GM19438 (cell line): Measurements from ENCODE around the gene PPP1R36.
"Not testable (repeated sequence)": the region's sequence is repeated elsewhere in the genome, so short reads cannot be mapped to it uniquely, and the experiment has no call there.

Source experiments
- ATAC-seq: cut with Tn5 transposase; IDR thresholded peaks from one replicate; pipeline ENCODE4 v1.9.1; 2021; ENCODE audit warnings: low read depth; ENCODE audit not compliant: unreplicated experiment

Gene PPP1R36

GRCh38 chr14:64549791-64550620 is at the start of gene PPP1R36:
TSS of gene PPP1R36 (plus strand) at chr14:64549961. CDS start at chr14:64549998, 37 bp downstream.
- ATAC-seq = no peak

- ATAC-seq = no peak
Observed at GRCh38 chr14:64500088-64500487, 49.7 kb upstream of the PPP1R36 start.

GRCh38 chr14:64501411-64502171 is 48.2 kb upstream of the PPP1R36 start:
- ATAC-seq = no peak

GRCh38 chr14:64502456-64502855 is 47.3 kb upstream of the PPP1R36 start:
- ATAC-seq = no peak

- no peak for ATAC-seq
Observed at GRCh38 chr14:64502887-64503433, 46.8 kb upstream of the PPP1R36 start.

- ATAC-seq = peak; percentile 56
Observed at GRCh38 chr14:64503434-64504309, 46.1 kb upstream of the PPP1R36 start, which contains the start of gene ZBTB25. TSS of gene ZBTB25 (minus strand) at chr14:64503838. CDS start at chr14:64490533, 13,305 bp downstream.

- peak; percentile 18 for ATAC-seq
Observed at GRCh38 chr14:64504310-64504896, 45.4 kb upstream of the PPP1R36 start, which contains the start of gene ZBTB1. TSS of gene ZBTB1 (plus strand) at chr14:64504770. CDS start at chr14:64521505, 16,735 bp downstream.

- peak; percentile 20 for ATAC-seq
Observed at GRCh38 chr14:64504897-64505794, 44.6 kb upstream of the PPP1R36 start.

- ATAC-seq = no peak
Observed at GRCh38 chr14:64506721-64507120, 43.0 kb upstream of the PPP1R36 start.

- no peak for ATAC-seq
Observed at GRCh38 chr14:64507376-64508156, 42.2 kb upstream of the PPP1R36 start.

GRCh38 chr14:64508215-64508776 is 41.5 kb upstream of the PPP1R36 start:
- ATAC-seq = no peak

GRCh38 chr14:64509036-64509435 is 40.7 kb upstream of the PPP1R36 start:
- ATAC-seq = no peak

- ATAC-seq = no peak
Observed at GRCh38 chr14:64510825-64511671, 38.7 kb upstream of the PPP1R36 start.

- no peak for ATAC-seq
Observed at GRCh38 chr14:64513271-64513670, 36.5 kb upstream of the PPP1R36 start.

GRCh38 chr14:64515053-64515452 is 34.7 kb upstream of the PPP1R36 start:
- no peak for ATAC-seq

GRCh38 chr14:64516969-64517368 is 32.8 kb upstream of the PPP1R36 start:
- ATAC-seq = no peak

GRCh38 chr14:64517667-64518066 is 32.1 kb upstream of the PPP1R36 start:
- ATAC-seq = not testable (repeated sequence)
